VCaP (cell line): Measurements from ENCODE around the gene MCAT.

Experiments used
- H3K27ac ChIP-seq: fragments of 450-650 bp; 2 replicates; pipeline ENCODE4 v1.5.1; 2017
- CTCF ChIP-seq: fragments of 450-650 bp; conservative IDR thresholded peaks from 2 replicates; pipeline ENCODE4 v1.5.1; 2017; ENCODE audit warnings: mild to moderate bottlenecking, moderate library complexity

The MCAT gene

GRCh38 chr22:43183496-43184277 is 40.5 kb upstream of the MCAT start:
- H3K27ac ChIP-seq: peak overlapping the region; percentile 96
- no peak for TF ChIP-seq CTCF

- H3K27ac ChIP-seq: peak overlapping the region; percentile 96; the same call in 1 of the 2 replicates
- no peak for TF ChIP-seq CTCF
Measured at GRCh38 chr22:43182726-43183125, 39.5 kb upstream of the MCAT start.

- no peak overlapping the region for H3K27ac ChIP-seq
Measured at GRCh38 chr22:43182118-43182517, 38.9 kb upstream of the MCAT start.

GRCh38 chr22:43181321-43182076 is 38.3 kb upstream of the MCAT start:
- TF ChIP-seq CTCF: no peak
- no peak overlapping the region; the same call in 1 of the 2 replicates for H3K27ac ChIP-seq

More at GRCh38 chr22:43182118-43182517, 38.9 kb upstream of the MCAT start:
- no peak for TF ChIP-seq CTCF

GRCh38 chr22:43180670-43181069 is 37.5 kb upstream of the MCAT start:
- no peak for TF ChIP-seq CTCF
- H3K27ac ChIP-seq: no peak overlapping the region

- no peak overlapping the region for H3K27ac ChIP-seq
- no peak for TF ChIP-seq CTCF
Measured at GRCh38 chr22:43179911-43180195, 36.7 kb upstream of the MCAT start.

- peak overlapping the region; percentile 7; the same call in 1 of the 2 replicates for H3K27ac ChIP-seq
- TF ChIP-seq CTCF: no peak
Measured at GRCh38 chr22:43179146-43179910, 36.1 kb upstream of the MCAT start.
